ENCODE data around the gene LGR5.
"Not testable (repeated sequence)": the region's sequence is repeated elsewhere in the genome, so short reads cannot be mapped to it uniquely, and the experiment has no call there.

The LGR5 gene

DNA sequence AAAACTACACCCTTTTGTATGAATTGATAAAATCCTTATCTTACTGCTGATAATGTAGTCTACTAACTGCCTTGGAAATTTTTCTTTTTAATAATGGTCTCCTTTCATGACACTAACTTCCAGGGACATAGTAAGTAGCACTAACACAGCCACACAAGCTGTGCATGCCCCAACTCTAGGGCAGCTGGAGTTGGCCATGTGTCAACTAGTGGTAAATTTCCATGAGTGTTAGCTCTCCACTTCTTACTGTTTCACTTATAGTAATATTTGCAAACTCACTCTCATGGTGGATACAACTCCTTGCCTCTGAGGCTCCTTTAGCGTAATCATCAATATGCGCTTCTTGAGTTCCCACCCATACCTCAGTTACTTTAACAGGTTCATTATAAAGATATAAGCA, 38.0 kb downstream of the LGR5 start:
- DNase-seq, result no peak

DNA sequence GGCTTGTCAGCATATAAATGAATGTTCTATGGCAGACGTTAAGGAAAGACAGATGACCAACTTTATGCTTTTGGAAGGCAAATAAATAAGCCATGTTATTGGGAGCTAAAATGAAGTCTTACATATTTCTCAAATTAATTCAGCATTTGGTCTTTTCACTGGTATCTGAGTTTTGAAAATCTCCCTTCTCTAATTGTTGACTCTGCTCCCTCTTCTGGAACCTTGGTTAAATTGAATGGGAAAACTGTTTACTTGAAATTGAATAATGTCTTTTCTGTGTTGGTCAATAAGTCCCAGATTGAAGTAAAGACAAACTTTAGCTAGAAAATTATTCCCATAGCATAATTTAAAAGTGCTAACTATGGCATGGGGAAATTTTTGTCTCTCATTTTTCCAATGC, 38.7 kb downstream of the LGR5 start:
- DNase-seq, result no peak

DNA sequence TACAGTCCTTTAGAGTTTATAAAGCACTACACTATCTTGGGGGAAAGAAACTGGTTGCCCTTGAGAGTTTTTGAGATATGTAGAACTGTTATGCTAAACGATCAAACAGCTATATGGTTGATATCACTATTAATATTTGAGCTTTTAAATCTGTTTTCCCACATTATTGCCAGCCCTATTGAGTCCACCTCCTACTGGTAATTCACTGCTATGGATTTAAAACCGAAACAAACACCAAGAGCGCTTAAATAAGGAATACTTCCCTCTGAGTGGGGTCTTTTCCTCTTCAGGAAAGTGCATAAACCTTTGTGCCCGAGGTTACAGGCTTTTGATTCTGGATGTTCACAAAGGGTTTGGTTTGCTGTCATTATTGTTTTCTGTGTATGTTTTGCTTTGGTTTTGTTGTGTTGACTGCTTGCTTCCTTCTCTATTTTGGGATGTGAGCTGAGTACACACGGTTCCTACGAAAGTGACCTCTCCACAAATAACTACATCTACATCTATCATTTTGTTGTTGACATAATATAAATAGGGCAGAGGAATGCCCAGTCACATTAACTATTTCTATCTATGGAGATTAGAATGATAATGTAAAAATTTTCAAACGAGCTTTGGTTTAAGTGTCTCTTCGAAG, 44.8 kb downstream of the LGR5 start:
- DNase-seq, result no peak

DNA sequence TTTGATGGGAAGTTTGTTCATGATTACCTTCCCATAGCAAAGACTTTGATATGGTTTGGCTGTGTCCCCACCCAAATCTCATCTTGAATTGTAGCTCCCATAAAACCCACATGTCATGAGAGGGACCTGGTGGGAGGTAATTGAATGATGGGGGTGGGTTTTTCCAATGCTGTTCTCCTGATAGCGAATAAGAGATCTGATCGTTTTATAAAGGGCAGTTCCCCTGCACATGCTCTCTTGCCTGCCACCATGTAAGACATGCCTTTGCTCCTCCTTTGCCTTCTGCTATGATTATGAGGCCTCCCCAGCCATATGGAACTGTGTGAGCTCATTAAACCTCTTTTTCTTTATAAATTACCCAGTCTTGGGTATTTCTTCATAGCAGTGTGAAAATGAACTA, 51.2 kb downstream of the LGR5 start:
- not testable (repeated sequence) for DNase-seq

DNA sequence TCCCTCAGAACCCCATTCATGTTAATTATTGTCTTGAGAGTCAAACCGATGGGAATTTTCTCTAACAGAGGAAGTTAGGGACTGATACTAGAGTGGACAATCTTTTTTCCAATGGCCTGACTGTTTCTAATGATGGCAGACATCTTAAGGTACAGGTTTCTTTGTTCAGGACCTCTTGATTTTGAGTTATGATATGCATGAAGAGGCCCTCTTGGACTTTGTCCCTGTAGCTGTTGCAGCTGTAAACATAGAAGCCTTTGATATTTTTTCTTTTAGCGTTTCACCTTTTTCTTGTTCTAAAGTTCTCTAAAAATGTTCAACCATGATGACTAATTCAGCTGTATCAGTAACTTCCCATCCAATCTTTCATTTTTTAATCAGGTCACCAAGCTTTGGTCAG, 53.0 kb downstream of the LGR5 start:
- no peak for DNase-seq

DNA sequence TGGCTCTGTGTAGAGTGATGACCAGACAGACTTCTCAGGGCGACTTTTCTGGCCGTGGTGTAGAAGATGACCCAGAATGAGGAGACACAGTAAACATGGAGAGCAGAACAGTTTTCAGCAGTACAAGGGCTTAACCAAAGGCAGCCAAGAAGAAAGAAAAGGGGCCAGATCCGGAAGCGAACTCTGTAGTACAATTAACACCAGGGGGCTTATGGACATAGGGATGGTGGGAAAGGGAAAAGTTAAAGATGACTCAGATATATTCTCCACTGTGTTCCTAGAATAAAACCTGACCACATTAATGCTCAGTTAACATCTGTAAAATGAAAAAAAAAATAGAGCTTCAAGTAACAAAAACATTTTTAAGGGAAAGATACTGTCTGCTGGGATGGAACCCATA, 60.2 kb downstream of the LGR5 start:
- DNase-seq, result no peak

DNA sequence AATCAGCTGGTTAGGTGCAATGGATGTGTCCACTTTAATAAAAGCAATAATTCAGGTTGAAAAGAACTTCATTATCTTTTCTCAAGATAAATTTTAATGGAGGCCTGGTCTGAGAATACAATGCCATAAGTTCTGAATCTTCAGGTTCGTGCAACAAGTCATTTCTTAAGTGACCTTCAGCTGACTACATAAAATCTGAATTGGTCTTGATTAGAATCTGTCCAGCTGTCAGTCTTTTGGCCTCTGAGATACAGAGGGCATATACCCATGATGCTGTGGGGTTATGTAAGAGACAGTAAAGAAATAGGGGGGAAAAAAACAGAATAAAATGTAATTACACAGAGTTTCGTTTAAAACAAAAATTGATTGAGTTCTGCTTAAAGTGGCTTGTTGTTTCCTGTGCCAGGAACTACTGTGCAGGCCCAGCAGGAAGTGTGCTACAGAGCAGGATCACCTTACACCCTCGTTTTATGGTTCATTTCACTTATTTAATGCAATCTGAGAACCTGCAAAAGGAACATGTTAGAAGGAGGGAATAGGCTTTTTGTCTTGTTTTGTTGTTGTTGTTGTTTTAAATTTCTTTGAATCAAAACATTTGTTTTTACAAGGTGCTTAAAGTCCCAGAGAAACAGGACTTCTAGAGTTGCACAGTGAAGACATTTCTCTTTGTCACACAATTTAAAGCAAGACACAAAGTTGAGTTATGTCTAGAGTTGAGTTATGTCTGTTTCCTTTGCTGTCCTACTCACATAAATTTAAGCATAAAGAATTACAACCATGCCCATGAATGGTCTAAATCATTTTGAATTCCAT, 64.2 kb downstream of the LGR5 start:
- DNase-seq, result no peak

DNA sequence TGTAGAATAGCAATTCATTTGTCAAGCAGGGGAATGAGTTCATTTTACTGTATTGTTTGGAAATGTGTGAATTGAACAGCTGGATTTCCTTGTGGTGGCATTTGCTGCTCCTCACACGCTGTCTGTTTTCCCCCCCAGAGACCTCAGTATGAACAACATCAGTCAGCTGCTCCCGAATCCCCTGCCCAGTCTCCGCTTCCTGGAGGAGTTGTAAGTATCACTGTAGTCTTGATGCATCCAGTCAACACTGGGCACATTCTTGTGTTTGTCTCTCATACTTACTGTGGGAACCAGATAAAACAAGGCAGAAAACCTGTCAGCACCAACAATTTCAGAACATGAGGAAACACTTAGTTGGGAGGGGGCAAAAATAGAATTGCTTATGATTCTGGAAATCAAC, 64.9 kb downstream of the LGR5 start:
- no peak for DNase-seq

DNA sequence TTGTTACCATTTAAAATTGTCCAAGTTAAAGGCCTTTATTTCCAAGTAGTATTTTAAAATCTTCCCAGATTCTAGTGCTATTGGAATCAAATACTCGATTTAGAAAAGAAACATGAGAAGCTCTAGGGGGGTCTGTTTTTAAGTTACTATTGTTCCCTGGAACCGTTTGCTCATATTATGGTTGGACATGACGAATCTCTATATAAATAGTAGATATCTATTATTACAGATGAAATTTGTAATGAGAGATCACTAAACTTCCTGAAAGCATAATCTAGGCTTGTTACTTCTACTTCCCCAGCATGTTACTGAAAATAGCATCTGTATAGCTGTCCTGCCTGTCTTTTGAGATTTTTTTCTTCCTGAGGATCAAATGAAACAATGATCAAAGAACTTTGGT, 70.1 kb downstream of the LGR5 start:
- no peak for DNase-seq

DNA sequence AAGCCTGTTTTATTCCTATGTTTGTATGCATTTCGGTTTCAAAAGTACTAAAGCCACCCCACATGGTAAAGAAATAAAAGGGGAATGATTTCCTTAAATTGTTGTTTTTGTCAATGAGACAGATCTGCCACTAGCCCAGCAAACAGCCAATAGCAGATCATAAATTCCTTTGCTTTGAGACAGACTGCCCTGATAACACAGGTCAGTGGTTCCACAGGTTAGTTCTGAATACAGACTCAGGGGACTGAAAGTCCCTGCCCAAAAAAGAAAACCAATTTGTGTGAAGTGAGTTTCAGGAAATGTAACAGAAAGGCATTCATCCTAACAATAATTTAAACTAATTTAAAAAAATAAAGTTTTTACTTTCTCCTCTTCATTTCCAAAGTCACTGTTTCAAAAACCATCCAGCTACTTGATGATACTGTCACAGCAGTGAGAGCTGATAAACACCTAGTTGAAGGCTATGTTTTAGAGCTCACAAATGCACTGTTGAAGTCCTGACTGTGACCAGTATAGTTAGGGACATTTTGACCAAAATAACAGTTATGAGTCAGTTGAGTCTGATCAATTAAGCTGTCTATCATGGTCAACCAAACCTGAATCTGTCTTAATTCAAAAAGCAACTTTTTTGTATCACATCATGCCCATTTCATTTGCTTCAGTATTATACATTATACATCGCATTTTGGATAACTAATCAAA, 77.7 kb downstream of the LGR5 start:
- no peak for DNase-seq

DNA sequence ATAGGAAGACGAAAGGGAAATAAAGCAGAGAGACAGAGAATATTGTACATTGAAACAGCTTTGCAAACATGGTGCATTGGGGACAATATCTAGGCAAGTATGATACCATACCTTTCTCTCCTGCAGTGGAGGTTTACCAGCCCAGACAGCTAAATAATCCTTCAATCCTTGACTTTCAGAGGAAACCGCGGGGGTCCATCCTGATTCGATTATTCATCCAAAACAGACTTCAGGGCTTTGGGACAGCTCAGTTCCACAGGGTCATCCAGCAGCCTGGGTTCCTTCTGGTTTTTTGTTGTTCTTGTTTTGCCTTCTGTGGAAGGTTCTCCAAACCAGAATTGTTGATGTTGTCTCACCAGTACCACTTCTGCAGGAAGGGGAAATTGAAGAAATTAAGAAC, 81.5 kb downstream of the LGR5 start:
- DNase-seq, result no peak

DNA sequence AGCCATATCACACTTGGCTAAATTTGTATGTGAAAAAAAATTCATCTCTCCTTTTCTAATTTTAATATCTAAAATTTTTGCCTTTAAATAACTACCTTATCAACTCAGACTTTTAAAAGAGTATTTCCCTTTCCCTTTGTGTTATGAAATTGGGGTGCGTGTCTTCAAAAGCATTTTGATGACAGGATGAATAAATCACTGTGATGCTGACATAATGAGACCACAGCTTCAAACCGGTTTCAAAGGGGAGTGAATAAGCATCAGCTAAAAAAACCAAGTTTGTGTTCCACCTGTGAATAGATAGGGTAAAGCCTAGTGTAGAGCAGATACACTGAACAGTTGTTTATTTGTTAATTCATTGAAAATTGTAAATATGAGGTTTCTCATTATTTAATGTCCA, 85.0 kb downstream of the LGR5 start:
- DNase-seq, result no peak

DNA sequence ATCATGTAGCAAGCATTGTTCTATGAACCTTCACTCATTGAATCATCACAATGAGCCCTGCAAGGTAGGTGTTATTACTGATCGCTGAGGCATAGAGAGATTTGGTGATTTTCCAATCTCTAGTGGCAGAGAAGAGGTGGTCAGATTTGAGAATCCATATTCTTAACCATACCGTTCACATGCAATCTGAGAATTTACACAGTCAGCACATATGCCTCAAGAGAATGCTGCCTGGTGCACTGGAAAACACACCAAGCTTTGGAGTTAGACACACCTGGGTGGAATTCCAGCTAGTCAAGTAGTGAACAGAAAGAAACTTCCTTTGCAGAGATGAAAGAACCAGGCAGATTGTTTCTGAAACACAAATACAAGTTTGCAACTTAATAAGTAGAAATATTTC, 94.1 kb downstream of the LGR5 start:
- DNase-seq, result no peak

DNA sequence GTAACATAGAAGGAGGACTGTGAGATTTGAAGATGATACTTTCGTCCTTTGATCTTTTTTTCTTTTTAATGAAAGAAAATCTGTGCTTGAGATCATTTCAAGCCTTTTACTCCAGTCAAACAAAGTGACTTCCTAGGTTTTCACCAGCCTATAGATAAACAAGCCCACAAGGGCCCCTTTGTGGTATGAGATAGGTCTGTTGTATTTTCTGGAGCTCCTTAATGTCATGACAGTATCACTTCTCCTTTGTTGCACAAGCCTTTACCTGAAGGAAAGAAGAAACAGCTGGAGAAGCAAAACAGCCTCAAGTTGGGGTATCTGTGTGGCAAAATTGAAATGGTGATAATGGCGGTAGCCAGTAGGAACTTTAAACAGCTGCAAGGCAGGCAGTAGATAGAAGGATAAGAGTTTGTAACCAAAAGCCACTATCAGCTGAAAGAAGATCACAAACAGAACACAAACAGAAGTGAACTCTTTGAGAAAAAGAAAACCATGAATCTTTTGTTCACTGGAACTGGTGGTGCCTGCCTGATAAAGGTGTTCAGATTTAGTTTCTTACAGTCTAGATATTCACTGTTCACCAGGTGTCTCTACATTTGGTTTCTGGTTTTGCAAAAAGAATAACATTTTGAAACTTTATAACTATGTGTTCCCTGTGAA, 96.8 kb downstream of the LGR5 start:
- DNase-seq, result no peak

DNA sequence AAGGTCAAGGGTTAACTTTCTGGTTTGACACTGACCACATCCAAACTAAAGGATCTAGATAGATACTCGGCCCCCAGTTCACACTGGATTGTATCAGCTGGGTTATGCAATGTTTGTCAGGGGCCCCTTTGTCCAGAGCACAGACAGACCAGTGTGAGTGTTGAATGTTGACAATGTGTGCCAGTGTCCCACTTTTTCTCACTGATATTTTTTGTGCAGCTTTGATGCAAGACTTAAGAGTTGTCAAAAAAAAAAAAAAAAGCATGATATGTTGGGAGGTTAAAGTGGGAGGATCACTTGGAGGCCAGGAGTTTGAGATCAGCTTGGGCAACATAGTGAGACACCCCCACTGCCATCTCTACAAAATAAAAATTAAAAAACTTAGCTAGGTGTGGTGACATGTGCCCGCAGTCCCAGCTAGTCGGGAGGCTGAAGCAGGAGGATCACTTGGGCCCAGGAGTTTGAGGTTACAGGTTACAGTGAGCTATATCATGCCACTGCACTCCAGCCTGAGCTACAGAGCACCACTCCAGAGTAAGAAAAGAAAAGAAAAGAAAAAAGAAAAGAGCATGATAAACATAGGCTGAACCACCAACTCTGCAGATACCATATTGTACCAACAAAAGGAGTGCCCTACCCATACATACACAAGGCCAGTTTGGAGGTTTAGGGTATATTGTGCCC, 97.5 kb downstream of the LGR5 start:
- no peak for DNase-seq

DNA sequence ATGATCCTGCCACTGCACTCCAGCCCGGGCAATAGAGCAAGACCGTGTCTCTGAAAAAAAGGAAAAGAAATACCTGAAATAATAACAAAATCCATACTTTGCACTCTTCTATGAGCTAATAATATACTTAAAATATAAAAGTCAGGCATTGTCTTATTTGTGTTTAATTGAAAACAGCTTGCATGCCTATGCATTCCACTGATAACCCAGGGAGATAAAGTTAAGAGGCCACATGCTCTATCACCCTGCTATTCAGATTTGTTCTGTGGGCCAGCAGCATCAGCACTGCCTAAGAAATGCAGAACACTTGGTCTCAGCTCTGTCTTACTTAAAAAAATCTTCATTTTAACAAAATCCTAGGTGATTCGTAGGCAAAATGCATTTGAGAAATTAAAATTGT, 99.2 kb downstream of the LGR5 start:
- DNase-seq, result no peak

DNA sequence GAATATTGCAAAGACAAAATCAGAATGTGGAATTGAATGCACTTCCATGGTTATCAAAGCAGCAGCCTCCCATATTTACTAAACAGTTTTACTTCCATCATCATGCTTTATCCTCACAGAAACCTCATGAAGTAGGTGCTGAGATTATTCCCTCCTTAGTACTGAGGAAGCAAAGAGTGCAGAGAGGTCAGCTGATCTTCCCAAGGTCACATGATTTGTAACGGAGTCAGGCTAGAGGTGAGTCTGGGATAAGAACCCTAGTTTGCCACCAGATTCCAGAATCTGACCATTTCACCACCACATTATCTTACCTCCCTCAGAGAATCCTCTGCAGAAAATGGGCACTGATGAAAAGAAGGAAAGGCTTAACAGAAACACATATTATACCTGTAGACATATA, 102.0 kb downstream of the LGR5 start:
- DNase-seq, result no peak

DNA sequence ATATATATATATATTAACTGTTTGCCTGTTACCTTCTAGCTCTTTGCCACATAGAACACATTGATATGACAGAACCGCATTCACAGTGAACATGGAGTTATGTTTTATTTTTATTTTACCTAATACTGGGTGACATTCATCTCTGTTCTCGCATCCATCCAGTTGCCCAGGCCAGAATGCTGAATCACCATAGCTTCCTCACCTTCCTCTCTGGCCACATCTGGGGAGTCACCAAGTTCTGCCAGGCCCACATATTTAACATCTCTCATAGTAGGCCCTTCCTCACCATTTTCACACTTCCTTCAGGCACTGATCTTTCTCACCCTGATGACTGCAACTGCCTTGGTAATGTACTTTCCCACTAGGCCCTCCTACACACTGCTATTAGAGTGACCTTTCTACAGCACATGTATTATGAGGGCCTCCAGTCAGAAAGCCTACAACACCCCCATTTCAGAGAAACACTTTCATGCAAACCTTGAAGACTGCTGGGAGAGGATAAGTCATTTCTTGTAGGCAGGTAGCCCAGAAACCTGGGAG, 106.8 kb downstream of the LGR5 start:
- peak; percentile 39 to 55 (median 46) for DNase-seq

DNA sequence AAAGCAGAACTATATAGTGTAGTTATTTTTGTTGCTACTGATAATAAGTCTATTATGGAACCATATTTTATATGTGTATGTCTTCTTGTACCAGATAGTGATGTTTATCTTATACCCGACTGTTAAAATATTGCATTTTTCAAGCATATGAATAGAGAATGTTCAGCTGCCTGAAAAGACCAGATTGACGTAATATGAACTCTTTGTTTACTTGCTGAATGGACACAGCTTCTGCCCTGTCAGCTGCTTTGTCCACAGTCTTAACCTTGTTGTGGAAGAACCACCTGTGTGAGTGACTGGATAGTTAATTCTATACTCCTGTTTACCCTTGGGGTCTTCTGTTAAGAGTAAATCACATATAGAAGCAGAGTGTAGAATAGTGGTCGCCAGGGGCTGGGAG, 109.3 kb downstream of the LGR5 start:
- DNase-seq, result no peak

DNA sequence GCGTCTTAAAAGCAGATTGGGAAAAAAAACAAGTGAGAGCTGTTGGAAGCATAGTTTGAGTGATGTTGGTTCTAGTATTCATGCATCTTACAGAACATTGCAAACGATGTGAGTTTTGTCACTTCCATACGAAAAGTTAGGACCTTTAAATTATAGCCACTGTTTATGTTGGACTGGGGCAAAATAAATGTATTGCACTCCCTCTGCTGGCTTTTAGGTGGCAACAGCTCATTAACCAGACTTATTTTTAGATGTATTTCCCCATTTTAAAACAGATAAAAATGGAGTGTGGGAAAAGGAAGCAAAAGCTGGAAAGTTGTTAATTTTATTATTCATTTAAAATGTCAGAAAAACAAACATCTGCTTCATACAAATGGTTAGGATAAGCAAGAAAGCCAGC, 111.9 kb downstream of the LGR5 start:
- peak; percentile 26 to 41 (median 27) for DNase-seq

DNA sequence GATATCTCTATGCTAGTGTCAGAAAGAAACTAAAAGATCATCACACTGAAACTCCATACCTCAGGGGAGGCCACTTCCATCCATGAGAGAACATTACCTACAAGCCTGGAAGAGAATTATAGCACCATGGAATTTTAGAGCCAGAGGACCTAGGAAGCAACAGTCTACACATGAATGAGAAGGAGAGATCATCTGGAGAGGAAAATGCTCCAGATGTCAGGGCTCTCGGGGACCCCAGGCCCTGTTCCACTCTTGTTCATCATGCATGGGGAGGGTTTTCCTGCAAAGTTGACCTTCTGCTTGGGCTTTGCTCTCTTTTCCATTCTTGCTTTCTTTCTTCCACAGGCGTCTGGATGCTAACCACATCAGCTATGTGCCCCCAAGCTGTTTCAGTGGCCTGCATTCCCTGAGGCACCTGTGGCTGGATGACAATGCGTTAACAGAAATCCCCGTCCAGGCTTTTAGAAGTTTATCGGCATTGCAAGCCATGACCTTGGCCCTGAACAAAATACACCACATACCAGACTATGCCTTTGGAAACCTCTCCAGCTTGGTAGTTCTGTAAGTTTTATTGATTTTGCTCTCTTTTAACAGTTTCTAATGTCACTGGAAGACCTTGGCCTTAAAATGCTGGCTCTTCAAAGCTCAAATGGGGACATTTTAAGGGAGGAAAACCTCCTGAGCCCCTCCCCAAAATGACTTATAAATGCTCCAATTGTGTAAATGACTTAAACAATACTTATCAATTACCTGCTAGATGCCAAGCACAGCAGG, 113.3 kb downstream of the LGR5 start:
- DNase-seq, result no peak

DNA sequence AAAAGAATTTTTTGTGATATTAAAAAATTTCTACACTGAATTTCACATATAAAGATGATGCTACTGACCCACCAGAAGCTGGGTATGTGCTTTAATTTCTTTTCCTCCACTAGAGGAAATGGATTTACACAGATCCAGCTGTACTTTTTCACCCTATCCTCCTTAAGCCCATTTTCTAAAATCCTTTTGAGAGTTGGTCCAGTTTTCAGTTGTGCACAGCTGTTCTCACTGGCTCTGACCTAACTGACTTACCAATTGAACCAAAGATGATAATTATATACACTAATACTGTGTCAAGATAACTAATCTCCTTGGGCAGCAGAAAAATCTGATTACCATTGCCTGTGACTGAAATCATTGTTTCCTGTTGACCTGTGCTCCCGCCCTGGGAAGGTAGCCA, 115.6 kb downstream of the LGR5 start:
- DNase-seq, result no peak

All from suppressor macrophage treated with lipopolysaccharide for 1 hour (primary cell).